ENCODE results near the gene TPD52L1.
"Not testable (repeated sequence)": the region's sequence is repeated elsewhere in the genome, so short reads cannot be mapped to it uniquely, and the experiment has no call there.

TPD52L1 gene, protein sequence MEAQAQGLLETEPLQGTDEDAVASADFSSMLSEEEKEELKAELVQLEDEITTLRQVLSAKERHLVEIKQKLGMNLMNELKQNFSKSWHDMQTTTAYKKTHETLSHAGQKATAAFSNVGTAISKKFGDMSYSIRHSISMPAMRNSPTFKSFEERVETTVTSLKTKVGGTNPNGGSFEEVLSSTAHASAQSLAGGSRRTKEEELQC

DNA sequence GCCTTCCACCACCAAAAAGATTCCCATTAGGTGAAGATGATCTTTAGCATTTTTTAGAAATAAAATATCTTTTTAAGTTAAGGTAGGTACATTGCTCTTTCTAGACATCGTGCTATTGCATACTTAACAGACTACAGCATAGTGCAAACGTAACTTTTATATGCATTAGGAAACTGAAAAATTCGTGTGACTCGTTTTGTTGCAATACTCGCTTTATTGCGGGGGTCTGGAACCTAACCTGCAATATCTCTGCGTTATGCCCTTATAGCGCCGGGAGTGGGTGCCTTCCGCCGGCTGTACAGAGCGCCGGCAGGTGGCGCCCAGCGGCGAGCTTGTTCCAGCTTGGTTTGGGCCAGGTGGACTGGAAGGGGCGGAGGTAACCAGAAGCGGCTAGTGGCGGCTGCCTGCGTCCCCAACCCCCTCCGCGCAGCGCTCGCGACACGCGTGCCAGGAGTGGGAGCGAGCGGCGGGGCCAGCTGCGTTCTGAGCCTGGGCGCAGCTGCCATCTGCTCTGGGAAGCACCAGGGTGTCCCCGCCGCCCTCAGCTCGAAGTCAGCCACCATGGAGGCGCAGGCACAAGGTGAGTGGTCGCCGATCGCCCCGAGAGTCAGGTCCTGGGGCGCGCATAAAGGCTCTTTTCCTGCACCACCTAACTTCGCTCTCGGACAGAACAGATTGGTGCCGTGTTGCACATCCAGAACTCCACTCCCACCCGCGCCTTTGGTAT lies at the start of gene TPD52L1:
Gene TPD52L1, plus strand, starts transcription at position 383 of the 727 bp plus-strand sequence. Its CDS starts 179 bp downstream, at position 562.
- DNase-seq: no peak

DNA sequence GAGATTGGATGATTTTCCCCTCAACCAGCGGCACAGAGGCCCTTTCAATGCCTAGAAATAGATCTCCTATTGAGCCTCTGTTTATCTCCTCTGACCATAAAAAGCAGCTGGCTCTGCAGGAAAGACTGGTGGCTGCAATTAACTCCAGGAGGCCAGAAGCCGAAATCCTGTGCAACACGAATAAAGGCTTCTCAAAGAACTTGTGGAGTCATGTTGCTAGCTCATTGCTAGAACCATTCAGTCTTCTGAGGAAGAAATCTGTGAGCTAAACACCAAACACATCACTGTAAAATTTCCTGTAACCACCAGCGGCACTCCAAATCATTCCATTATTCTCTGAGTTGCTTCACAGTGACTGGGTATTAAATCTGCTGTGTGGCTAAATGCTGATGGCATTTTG lies 49.1 kb upstream of the TPD52L1 start:
- DNase-seq: no peak

DNA sequence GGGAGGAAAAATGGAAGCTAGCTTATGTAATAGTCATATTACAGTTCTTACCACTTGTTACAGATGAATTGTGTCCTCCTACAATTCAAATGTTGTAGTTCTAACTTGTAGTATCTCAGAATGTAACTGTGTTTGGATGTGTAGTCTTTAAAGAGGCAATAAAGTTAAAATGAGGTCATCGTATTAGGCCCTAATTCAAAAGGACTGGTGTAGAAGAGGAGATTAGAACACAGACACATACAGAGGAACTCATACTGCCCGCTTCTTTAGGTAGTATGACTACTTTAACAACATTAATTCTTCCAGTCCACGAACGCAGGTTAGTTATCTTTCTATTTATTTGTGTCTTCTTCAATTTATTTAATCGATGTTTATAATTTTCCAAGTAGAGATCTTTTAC lies 46.5 kb upstream of the TPD52L1 start:
- DNase-seq: no peak

DNA sequence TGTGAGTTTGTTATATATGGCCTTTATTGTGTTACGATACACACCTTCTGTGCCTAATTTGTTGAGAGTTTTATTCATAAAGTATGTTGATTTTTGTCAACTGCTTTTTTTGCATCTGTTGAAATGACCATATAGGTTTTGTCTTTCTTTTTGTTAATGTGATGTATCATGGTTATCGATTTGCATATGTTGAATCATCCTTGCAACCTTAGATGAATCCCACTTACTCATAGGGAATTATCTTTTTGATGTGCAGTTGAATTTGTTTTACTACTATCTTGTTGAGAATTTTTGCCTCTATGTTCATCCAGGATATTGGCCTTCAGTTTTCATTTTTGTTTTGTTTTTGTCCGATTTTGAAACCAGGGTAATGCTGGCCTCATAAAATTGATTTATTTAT lies 45.7 kb upstream of the TPD52L1 start:
- no peak for DNase-seq

DNA sequence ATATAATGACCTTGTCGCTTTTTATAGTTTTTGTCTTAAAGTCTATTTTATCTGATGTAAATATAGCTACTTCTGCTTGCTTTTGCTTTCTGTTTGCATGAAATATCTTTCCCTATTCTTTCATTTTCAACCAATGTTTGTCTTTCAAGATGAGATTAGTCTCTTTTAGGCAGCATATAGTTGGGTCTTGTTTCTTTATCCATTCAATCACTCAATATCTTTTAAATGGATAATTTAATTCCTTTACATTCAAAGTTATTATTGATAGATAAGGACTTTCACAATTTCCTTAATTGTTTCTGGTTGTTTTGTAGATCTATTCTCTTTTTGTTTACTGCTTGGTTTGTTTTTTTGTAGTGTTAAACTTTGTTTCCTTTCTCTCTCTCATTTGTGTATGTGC lies 43.5 kb upstream of the TPD52L1 start:
- DNase-seq: no peak

DNA sequence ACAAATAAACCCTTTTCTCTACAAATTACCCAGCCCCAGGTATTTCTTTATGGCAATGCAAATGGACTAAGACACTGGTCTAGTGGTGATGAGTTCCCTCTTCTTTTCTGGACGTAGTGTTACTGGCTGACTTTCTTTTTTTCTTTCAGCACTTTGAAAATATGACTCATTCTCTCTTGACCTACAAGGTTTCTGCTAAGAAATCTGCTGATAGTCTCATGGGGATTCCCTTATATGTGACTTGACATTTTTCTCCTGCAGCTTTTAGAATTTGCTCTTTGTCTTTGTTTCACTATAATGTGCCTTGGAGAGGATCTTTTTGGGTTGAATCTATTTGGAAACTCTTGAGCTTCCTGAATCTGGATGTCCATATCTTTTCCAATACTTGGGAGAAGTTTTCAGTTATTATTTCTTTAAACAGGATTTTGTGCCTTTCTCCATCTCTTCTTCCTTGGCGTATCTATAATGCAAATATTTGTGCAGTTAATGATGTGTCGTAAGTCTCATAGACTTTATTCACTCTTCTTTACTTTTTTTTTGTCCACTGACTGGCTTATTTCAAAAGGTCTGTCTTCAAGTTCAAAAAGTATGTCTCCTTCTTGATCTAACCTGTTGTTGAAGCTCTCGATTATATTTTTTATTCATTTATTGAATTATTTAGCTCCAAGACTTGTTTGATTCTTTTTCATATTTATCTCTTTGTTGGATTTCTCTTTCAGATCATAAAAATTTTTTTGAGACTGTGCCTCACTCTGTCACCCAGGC lies 42.2 kb upstream of the TPD52L1 start:
- no peak for DNase-seq

DNA sequence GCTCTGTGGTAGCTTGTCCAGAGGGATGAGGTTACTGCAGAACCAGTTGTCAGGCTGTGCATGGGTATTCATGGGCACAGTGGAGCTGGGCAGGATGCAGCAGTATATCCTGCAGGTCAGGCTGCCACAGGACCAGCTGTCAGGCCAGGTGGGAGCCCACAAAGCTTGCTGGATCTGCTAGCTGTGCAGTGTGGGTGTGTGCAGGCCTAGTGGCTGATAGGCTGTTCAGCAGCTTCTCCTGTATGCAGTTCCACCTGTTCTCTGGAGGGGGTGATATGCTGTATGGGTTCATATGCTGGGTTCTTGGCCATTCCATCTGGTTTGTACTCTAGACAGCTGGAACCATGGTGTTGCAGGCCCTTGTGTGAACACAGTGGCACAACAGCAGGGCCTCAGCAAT lies 40.6 kb upstream of the TPD52L1 start:
- DNase-seq: no peak

DNA sequence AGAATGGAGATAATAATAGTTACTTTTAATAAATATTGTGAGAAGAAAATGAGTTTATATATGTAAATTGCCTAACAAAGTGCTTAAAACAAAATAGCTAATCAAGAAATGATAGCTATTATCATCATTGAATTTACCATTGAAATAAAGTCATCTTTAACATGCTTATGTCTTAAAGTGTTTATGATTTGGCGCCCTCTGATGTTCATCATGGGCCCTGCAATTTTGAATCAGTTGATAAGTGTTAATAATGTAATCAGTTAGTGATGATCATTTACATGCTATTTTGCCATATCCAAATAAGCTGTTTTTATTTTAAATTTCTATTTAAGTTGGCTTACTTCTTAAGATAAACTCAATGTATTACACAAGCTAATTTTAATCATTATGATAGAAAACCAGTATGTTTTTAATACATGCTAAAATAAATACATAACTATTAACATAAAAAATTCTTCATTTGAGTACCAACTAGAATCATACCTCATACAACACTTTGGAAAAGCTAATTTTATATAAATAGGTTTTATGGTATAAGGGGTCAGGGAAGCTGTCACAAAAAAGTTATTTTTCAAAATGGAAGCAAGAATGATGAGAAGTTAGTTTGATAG lies 39.2 kb upstream of the TPD52L1 start:
- peak; percentile 31 for DNase-seq

DNA sequence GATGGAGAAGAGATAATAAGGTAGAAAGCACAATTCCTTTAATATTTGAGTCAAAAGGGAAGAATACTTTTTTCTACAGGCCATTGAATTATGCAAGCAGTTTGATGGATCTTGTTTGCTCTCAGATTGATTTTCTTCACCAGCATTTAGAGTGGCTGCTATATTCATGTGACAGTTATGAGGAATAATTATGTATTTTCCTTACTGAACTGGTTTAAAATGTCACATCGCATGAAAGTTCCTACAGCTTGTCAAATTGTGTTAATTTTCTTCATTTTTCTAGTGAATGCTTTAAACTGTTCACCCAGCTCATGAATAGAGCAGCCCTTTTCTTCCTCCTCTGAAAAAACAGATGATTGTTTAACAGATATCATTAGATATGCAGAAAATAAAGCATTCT lies 37.4 kb upstream of the TPD52L1 start:
- no peak for DNase-seq

DNA sequence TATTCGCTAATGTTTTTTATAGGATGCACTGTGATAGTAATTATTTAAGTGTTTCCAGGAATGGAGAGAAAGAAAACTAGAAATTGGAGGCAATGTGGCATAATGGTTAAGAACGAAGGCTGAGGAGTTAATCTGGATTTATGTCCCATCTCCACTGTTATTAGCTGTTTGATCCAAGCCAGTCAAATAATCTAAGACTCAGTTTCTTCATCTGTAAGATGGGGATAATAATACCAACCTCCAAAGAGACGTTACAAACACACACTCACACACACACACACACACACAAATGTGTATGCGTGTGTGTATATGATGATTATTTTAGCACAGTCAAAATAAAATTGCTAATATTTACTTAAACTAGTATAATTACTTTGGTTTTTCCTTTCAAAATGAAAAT lies 36.9 kb upstream of the TPD52L1 start:
- no peak for DNase-seq

DNA sequence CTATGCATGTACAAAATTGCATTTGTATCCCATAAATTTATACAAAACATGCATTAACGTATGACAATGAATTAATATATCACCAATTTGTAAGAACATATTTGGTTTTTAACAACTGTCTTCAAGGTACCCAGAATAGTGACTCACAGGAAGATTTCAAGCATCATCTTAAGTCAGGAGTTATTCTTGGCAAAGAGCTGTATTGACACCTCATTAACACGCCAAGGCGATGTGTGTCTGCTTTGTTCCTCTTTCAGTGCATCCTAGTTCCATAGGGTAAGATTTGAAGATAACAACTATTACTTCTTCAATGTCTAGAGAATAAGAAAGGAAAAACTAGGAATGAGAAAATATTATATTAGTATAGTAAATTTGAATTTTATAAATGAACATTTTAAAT lies 35.8 kb upstream of the TPD52L1 start:
- no peak for DNase-seq

DNA sequence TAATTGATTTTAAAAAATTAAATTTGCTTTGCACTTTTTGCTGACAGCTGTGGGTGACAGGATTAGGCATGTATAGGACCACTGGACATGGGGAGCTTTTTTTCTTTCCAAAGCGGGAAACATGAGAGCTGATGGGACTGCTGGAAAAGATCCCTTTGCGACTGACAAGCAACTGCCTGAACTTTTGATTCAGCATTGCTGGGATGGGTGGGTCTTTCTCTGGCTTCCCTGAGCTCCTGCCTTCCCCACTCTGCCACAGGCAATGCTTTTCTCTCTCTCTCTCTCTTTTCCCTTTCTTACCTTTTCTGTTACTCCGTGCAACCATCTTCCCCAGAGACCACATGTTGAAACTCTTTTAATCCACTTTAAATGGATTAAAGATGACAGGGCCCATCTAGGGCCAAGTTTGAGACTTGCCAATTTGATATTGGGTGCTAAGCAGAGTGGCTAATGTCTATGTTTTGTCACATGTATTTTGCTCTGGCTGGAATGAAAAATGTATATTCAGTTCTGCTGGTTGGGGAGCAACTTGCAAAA lies 33.5 kb upstream of the TPD52L1 start:
- DNase-seq: no peak

DNA sequence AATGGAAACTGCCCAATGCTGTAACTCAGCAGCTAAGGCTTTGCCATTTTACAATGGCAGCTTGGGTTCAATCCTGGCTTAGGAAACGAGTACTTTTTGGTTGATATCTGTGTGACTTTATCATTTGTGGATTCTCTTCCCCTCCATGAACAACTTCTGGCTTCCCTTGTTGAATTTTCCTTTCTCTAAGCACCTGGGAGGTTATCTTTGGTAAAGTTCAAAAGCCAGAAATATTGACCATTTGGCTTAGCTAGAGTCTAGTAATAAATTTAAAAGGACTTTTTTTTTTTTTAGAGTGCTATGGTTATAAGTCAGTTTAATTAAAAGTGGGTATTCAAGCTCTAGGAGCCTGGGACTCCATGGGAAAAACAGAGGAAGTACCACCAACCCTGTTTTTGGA lies 31.7 kb upstream of the TPD52L1 start:
- DNase-seq: no peak

DNA sequence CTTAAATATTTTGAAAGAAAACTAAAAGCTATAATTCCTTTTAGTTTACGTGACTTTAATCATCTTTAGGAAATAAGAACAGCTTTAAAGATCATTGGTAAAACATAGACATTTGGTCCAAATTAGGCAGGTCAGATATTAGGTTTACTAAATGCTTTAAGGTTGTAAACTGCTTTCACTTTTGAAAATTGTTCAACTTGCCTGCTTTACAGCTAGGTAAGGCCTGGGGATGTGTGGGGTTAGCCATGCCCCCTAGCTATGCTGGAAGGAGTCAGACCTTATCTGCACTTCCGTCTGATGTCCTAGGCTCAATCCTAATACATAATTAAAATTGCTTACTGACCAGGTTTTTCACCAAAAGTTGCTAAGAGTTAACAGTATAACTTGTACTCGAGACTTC lies 30.5 kb upstream of the TPD52L1 start:
- no peak for DNase-seq

DNA sequence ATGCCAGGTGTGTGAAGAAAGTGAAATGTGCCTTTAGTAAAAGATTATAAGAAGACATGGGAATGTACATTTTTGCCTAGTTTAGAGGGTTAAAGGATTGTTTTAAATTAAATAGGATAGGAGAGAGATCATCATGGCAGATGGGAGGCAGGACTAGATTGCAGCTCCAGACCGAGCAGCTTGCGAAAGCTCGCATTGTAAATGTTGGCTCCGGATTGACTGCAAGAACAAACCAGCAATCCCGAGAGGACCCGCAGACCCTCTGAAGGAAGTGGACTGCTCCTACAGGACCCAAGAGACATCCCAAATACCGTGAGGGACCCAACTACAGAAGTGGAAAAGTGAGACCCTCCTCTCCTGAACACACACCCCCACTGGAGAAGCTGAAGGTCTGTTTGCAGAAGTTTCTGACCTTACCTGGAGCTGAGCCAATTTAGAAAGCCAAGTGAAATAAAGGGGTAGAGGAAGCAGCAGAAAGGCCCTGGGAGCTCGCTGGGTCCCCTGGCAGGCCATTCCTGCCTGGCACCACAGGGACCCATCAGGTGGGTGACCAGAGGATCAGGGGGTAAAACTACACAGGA lies 30.0 kb upstream of the TPD52L1 start:
- no peak for DNase-seq

DNA sequence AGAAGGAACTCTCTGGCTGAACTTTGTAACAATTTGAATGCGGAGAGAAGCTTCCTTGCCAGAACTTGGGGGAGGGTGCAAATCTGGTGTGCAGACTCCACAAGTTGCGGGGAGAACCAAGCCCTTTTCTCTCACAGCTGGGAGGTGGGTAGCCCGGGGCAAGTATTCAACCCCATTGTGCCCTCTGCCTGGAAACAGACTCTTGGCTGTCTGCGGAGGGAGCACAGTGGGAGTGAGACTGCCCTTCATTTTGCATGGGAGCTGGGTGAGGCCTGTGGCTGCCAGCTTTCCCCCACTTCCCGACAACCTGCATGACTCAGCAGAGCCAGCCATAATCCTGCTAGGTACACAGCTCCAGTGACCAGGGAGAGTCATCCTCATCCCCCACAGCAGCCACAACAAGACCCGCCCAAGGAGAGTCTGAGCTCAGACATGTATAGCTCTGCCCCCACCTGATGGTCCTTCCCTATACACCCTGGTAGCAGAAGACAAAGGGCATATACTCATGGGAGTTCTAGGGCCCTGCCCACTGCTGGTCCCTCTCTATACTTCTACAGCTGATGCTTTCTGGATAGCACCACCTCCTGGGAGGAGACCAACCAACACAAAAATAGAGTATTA lies 29.4 kb upstream of the TPD52L1 start:
- DNase-seq: no peak

DNA sequence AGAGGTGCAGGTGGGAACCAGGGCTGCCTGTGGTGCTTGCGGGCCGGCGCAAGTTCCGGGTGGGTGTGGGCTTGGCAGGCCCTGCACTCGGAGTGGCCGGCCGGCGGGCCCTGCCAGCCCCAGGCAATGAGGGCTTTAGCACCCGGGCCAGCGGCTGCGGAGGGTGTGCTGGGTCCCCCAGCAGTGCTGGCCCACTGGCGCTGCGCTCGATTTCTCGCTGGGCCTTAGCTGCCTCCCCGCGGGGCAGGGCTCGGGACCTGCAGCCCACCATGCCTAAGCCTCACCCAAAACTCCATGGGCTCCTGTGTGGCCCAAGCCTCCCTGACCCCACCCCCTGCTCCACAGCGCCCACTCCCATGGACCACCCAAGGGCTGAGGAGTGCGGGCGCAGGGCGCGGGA lies 27.7 kb upstream of the TPD52L1 start:
- DNase-seq: not testable (repeated sequence)

DNA sequence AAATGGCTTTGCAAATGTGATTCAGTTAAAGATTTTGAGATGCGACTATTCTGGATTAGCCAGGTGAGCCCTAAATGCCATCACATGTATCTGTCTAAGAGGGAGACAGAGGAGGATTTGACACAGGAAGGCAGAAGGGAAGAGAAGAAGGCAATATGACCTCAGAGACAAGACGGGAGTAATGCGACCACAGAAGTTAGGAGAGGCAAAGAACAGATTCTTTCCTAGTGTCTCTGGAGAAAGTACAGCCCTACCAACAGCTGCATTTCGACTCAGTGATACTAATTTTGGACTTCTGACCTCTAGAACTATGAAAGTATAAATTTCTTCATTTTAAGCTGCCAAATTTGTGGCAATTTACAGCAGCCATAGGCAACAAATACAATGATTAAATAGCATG lies 24.2 kb upstream of the TPD52L1 start:
- DNase-seq: no peak

DNA sequence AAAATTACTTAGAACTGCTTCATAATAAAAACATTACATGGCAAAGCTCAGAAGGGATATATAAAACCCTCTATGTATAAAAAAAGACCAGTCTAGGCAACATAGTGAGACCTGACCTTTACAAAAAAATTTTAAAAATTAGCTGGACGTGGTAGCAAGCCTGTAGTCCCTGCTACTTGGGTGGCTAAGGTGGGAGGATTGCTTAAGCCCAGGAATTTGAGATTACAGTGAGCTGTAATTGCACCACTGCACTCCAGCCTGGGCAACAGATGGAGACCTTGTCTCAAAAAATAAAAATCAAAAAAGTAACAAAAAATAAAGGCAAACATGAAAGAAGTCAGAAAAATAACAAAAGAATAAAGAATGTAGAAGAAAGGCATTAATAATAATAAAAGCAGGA lies 21.5 kb upstream of the TPD52L1 start:
- DNase-seq: no peak

DNA sequence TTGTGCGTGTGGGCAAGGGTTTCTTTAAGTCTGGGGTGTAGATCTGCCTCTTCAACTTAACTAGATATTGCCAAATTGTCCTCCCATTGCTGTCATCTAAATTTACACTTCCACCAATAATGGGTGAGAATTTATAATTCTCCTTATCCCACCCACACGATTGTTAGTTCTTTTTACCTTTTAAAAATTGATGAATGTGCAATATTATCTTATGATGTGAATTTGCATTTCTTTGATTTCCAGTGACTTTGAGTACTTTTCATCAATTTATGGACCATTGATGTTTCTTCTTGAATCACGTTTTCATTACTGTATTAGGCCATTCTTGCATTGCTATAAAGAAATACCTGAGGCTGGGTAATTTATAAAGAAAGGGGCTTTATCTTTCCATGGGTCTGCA lies 17.2 kb upstream of the TPD52L1 start:
- DNase-seq: no peak

DNA sequence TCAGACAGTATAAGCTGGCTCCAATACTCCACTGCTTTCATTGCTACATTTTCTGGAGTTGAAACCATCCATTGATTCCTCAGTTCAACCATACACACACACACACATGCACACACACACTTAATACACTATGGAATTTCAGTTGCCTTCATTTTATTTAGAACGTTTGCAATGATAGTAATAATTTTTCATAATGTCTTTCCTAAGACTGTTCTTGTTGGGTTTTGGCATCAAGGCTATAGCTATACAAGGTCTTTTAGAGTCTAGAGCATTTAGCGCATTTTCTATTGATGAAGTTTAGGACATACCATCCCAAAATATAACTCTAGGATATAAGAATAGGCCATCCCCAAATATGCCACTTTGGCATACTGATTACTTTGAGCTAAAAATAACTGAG lies 15.5 kb upstream of the TPD52L1 start:
- DNase-seq: no peak

DNA sequence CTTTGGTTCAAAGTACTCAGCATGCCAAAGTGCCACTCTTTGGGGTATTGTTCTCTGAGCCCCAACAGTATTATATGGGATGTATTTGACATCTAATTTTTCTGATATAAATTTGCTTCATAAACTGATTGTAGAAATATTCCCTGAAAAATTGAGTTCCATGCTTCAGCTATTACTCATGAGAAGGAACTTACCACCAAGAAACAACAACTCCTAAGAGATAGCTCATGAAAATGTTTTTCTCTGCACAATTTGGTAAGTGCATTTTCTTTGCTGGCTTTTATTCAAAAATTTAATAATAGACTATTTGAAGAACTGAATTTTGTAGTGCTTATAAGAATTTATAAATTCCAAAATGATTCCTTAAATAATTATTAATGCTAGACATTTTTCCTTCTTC lies 12.8 kb upstream of the TPD52L1 start:
- DNase-seq: no peak

DNA sequence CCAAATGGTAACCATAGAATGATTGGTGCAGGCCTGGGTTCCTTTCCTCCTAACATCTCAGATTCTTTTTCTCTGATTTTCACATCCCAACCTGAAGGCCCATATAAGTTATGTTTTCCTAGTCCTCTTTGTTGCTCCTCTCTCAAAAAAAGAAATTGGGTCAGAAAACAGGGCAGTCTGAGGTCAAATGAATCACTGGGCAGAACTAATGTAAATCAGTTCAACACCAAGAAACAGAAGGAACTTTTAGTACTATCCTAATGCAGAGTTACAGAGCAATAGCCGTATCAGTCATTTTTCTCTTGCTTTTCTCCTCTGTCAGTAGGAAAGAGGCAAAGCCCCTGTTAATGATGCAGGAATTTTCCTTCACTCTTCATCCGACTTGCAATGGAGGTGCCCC lies 11.0 kb upstream of the TPD52L1 start:
- no peak for DNase-seq

Data from NCI-H1694 treated with DMSO at 0.1 percent for 48 hours (cell line).